Esophagus squamous epithelium (tissue), 4 donors: ENCODE results near the gene HCN1.

ENCODE experiments used
- CTCF ChIP-seq, 6 experiments: fragments of 450-650 bp in 4 of 6; fragments of 200-600 bp in 2 of 6; sonication (generic) in 2 of 6; IDR thresholded peaks; one replicate each; pipeline ENCODE4 v1.5.1; 2016 to 2019; ENCODE audit warnings: antibody characterized with exemption in 6 of 6, mild to moderate bottlenecking in 4 of 6, moderate library complexity in 4 of 6
- POLR2A ChIP-seq, 4 donors: fragments of 450-650 bp; IDR thresholded peaks; one replicate each; pipeline ENCODE4 v1.6.1; 2017; ENCODE audit warnings: antibody characterized with exemption in 4 of 4, mild to moderate bottlenecking in 4 of 4, moderate library complexity in 3 of 4

- TF ChIP-seq CTCF (IDR thresholded peaks at IDR 0.05) (no peak), POLR2A (IDR thresholded peaks at IDR 0.05) (no peak)
Measured at GRCh38 chr5:45252978-45253377, 443.2 kb downstream of the HCN1 start.
